Mesenchymal stem cell (in vitro differentiated cells and primary cell): ENCODE data around the gene SEMA3C.

ENCODE experiments used
- DNase-seq: peaks from one replicate; pipeline ENCODE4 v3.0.0-alpha.2; 2013
- H2AFZ ChIP-seq: one replicate; pipeline ENCODE4 v1.6.1; 2013; ENCODE audit warnings: low read depth, mild to moderate bottlenecking, control low read depth, inconsistent platforms, low read length, moderate library complexity
- H2AK5ac ChIP-seq: 2 replicates; pipeline ENCODE4 v1.6.1; 2013; ENCODE audit warnings: low read length, moderate library complexity, mild to moderate bottlenecking, inconsistent platforms; ENCODE audit not compliant: severe bottlenecking
- H2BK120ac ChIP-seq: one replicate; pipeline ENCODE4 v1.6.1; 2013; ENCODE audit warnings: low read depth, mild to moderate bottlenecking, inconsistent platforms, low read length, moderate library complexity
- H2BK12ac ChIP-seq, 2 experiments: one replicate each; pipeline ENCODE4 v1.6.1; 2013; ENCODE audit warnings: inconsistent platforms in 2 of 2, low read length in 2 of 2, mild to moderate bottlenecking in 2 of 2, moderate library complexity in 2 of 2, control low read depth in 1 of 2
- H2BK15ac ChIP-seq: one replicate; pipeline ENCODE4 v1.6.1; 2013; ENCODE audit warnings: mild to moderate bottlenecking, low read depth, inconsistent platforms; ENCODE audit not compliant: poor library complexity, severe bottlenecking
- H2BK5ac ChIP-seq: 2 replicates; pipeline ENCODE4 v1.6.1; 2013; ENCODE audit warnings: low read depth, mild to moderate bottlenecking, low read length, control low read depth, inconsistent platforms; ENCODE audit not compliant: poor library complexity, severe bottlenecking
- H3K14ac ChIP-seq, 2 experiments: one replicate each; pipeline ENCODE4 v1.6.1; 2013; ENCODE audit warnings: inconsistent platforms in 2 of 2, low read length in 2 of 2, control low read depth in 1 of 2, mild to moderate bottlenecking in 1 of 2, moderate library complexity in 1 of 2
- H3K18ac ChIP-seq, 2 experiments: one replicate each; pipeline ENCODE4 v1.6.1; 2013; ENCODE audit warnings: inconsistent platforms in 2 of 2, low read length in 2 of 2, control low read depth in 1 of 2, low read depth in 1 of 2, mild to moderate bottlenecking in 1 of 2
- H3K23ac ChIP-seq, 2 experiments: one replicate each; pipeline ENCODE4 v1.6.1; 2013; ENCODE audit warnings: inconsistent platforms in 2 of 2, low read length in 2 of 2, mild to moderate bottlenecking in 2 of 2, moderate library complexity in 2 of 2, control low read depth in 1 of 2
- H3K27ac ChIP-seq: 2 replicates; pipeline ENCODE4 v1.5.1; 2013; ENCODE audit warnings: mild to moderate bottlenecking, moderate library complexity, low read length, control low read depth, inconsistent platforms; ENCODE audit not compliant: poor library complexity, severe bottlenecking
- H3K27me3 ChIP-seq, 2 experiments: 2 replicates each; pipeline versions ENCODE4 v1.6.1 to v1.7.0; 2013; ENCODE audit warnings: low read length in 2 of 2, mild to moderate bottlenecking in 2 of 2, moderate library complexity in 2 of 2, control low read depth in 1 of 2, inconsistent platforms in 1 of 2; ENCODE audit not compliant: control insufficient read depth in 1 of 2, insufficient read depth in 1 of 2
- H3K36me3 ChIP-seq, 2 experiments: 2 replicates each; pipeline versions ENCODE4 v1.6.1 to v1.7.0; 2013; ENCODE audit warnings: low read length in 2 of 2, control low read depth in 1 of 2, inconsistent platforms in 1 of 2, low read depth in 1 of 2, mild to moderate bottlenecking in 1 of 2; ENCODE audit not compliant: insufficient read depth in 2 of 2, control insufficient read depth in 1 of 2
- H3K4ac ChIP-seq, 2 experiments: one replicate each; pipeline ENCODE4 v1.6.1; 2013; ENCODE audit warnings: inconsistent platforms in 2 of 2, low read length in 2 of 2, mild to moderate bottlenecking in 2 of 2, moderate library complexity in 2 of 2, control low read depth in 1 of 2, low read depth in 1 of 2
- H3K4me1 ChIP-seq: 2 replicates; pipeline ENCODE4 v1.6.1; 2013; ENCODE audit warnings: low read depth, low read length, control low read depth; ENCODE audit not compliant: control insufficient read depth, insufficient read depth
- H3K4me2 ChIP-seq: 2 replicates; pipeline ENCODE4 v1.6.1; 2013; ENCODE audit warnings: low read length, mild to moderate bottlenecking, inconsistent platforms; ENCODE audit not compliant: poor library complexity, severe bottlenecking
- H3K4me3 ChIP-seq, 2 experiments: 2 replicates each; pipeline versions ENCODE4 v1.5.1 to v1.7.0; 2013; ENCODE audit warnings: low read length in 2 of 2, mild to moderate bottlenecking in 2 of 2, control low read depth in 1 of 2, low read depth in 1 of 2; ENCODE audit not compliant: insufficient read depth in 1 of 2
- H3K79me1 ChIP-seq: replicated peaks from 2 replicates; pipeline ENCODE4 v1.6.1; 2013; ENCODE audit warnings: mild to moderate bottlenecking, control low read depth, low read length, inconsistent platforms; ENCODE audit not compliant: poor library complexity, severe bottlenecking
- H3K9ac ChIP-seq: 2 replicates; pipeline ENCODE4 v1.7.0; 2013; ENCODE audit warnings: mild to moderate bottlenecking, low read length, moderate library complexity
- H3K9me3 ChIP-seq: 2 replicates; pipeline ENCODE4 v1.7.0; 2013; ENCODE audit warnings: mild to moderate bottlenecking, low read length; ENCODE audit not compliant: control insufficient read depth
- H4K8ac ChIP-seq: one replicate; pipeline ENCODE4 v1.6.1; 2013; ENCODE audit warnings: inconsistent platforms, mild to moderate bottlenecking, low read length, moderate library complexity
- H4K91ac ChIP-seq: one replicate; pipeline ENCODE4 v1.6.1; 2013; ENCODE audit warnings: mild to moderate bottlenecking, low read length, inconsistent platforms
- WGBS: methylation state at CpG from one replicate; pipeline ENCODE4 v1.1.7; 2013; ENCODE audit warnings: mixed read lengths; 5-methylcytosine and 5-hydroxymethylcytosine counted together

The SEMA3C gene

DNA sequence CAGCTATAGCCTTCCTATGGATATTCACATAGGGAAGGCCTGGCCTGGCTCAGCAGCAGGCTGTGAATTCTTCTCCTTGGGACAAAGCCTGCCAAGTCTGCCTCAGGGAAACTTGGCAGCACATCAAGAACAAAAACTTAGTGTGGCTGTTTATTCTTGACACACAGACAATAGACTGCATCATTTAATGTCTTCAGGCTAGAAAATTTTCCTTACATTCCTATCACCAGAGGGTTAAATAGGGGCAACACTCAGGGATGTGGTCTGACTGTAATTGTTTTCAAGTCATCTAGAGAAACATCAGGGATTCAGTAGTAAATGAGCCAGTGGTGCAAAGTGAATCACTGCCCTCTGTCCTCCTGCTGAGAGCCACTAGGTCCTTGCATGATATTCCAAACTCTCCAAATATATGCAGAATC is 137.3 kb downstream of the SEMA3C start:
- Histone ChIP-seq H2AFZ (no peak overlapping the region), H2BK15ac (no peak overlapping the region), H3K4me1 (peaks cover 5% of the 10 kb centered on the region), H3K4me3 (no peak overlapping the region), H3K36me3 (peaks cover 11 to 79% of the 10 kb centered on the region in 2 experiments), H3K23ac (no peak overlapping the region), H3K27ac (peak overlapping the region; percentile 67), H3K27me3 (no peaks in the 10 kb centered on the region), H3K18ac (no peak overlapping the region), H3K14ac (no peak overlapping the region), H2BK12ac (no peak overlapping the region), H3K4me2 (no peak overlapping the region), H3K9me3 (no peaks in the 10 kb centered on the region), H2BK5ac (no peak overlapping the region), H2AK5ac (peak overlapping the region; percentile 24), H3K9ac (no peak overlapping the region), H4K8ac (no peak overlapping the region), H4K91ac (no peak overlapping the region), H3K79me1 (peaks cover 8% of the 10 kb centered on the region), H3K4ac (no peak overlapping the region), H2BK120ac (no peak overlapping the region)
- DNase-seq, result peak; percentile 60

DNA sequence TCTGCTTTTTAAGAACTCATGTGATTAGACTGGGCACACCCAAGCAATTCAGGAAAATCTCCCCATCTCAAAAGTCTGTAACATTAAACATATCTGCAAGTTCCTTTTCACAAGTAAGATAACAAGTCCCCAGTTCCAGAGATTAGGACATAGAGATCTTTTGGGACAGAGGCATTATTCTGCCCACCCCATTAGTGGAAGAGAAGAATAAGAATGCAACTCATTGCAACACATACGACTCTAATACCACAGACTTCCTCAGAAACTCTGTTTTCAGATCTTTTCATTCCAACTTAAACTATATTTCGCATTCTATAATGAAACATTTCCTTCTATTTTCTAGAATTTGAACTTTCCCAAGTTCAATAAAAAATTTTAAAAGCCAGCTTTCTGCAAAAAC is 137.7 kb downstream of the SEMA3C start:
- 85% methylated on average over 2 of the region's 2 CpGs for WGBS
- no peak overlapping the region for H3K14ac ChIP-seq
- no peak overlapping the region for H3K18ac ChIP-seq
- DNase-seq, result peak; percentile 8
- H3K36me3 ChIP-seq, result peaks cover 11 to 80% of the 10 kb centered on the region in 2 experiments
- no peak overlapping the region for H3K9ac ChIP-seq
- H3K27me3 ChIP-seq, result no peaks in the 10 kb centered on the region
- no peak overlapping the region for H2BK5ac ChIP-seq
- H2BK15ac ChIP-seq, result no peak overlapping the region
- H3K4ac ChIP-seq, result no peak overlapping the region
- peaks cover 8% of the 10 kb centered on the region for H3K79me1 ChIP-seq
- no peak overlapping the region for H3K4me2 ChIP-seq
- H2BK120ac ChIP-seq, result no peak overlapping the region
- no peak overlapping the region for H3K23ac ChIP-seq
- no peak overlapping the region for H2BK12ac ChIP-seq
- H3K27ac ChIP-seq, result peak overlapping the region; percentile 67
- no peak overlapping the region for H2AK5ac ChIP-seq
- no peak overlapping the region for H2AFZ ChIP-seq
- no peaks in the 10 kb centered on the region for H3K9me3 ChIP-seq
- H3K4me3 ChIP-seq, result no peak overlapping the region
- H4K8ac ChIP-seq, result no peak overlapping the region
- peaks cover 5% of the 10 kb centered on the region for H3K4me1 ChIP-seq
- H4K91ac ChIP-seq, result no peak overlapping the region

DNA sequence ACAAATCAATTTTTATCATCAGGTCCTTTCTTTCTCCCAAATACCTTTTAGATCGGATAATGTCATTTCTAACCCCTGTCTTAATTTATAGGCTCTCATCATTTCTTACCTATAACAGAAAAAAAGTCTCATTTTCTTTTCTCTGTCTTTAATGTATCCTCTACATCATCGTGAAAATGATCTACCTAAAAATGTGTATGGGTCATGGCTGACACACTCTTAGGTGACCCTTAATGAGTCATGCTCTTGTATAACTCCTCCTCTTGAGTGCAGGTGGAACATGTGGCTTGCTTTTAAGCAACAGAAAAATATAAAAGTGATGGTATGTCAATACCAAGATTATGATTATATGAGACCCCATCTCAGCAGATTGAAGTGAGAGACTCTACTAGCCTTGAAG is 139.4 kb downstream of the SEMA3C start:
- Histone ChIP-seq H3K9me3 (no peaks in the 10 kb centered on the region), H3K18ac (no peak overlapping the region), H2AK5ac (no peak overlapping the region), H2BK15ac (no peak overlapping the region), H3K4me3 (no peak overlapping the region), H3K4me1 (peaks cover 5% of the 10 kb centered on the region), H2BK5ac (no peak overlapping the region), H2BK120ac (no peak overlapping the region), H2AFZ (no peak overlapping the region), H3K14ac (no peak overlapping the region), H3K9ac (no peak overlapping the region), H4K91ac (no peak overlapping the region), H2BK12ac (no peak overlapping the region), H3K79me1 (peaks cover 8% of the 10 kb centered on the region), H3K27me3 (no peaks in the 10 kb centered on the region), H3K4ac (no peak overlapping the region), H3K36me3 (peaks cover 6 to 82% of the 10 kb centered on the region in 2 experiments), H4K8ac (no peak overlapping the region), H3K4me2 (no peak overlapping the region), H3K27ac (no peak overlapping the region), H3K23ac (no peak overlapping the region)
- DNase-seq, result no peak
- WGBS, result 100% methylated on average over 1 of the region's 2 CpGs

DNA sequence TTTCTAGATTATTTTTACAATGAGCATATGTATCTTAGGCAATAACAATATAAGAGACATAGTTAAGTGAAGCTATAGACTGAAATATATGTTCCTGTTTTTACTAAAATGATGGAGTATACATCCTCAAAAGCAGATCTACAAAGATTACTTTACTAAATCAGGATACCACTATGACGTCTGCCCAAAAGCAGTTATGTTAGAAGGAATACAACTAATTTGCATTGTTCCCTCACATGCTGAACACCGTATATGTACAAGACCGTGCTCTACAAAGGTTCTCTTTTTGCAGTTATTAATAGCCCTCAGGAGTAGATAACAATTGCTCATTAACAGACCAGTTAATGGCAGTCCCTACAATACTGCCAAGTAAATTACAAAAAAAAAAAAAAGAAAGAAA is 143.0 kb downstream of the SEMA3C start:
- Histone ChIP-seq H3K14ac (no peak overlapping the region), H4K8ac (no peak overlapping the region), H2AK5ac (no peak overlapping the region), H3K23ac (no peak overlapping the region), H2AFZ (no peak overlapping the region), H3K4me2 (no peak overlapping the region), H3K18ac (no peak overlapping the region), H3K27me3 (no peaks in the 10 kb centered on the region), H3K4me1 (peaks cover 5% of the 10 kb centered on the region), H2BK15ac (no peak overlapping the region), H4K91ac (no peak overlapping the region), H3K4ac (no peak overlapping the region), H3K9ac (no peak overlapping the region), H2BK12ac (no peak overlapping the region), H2BK5ac (no peak overlapping the region), H3K36me3 (peaks cover 6 to 95% of the 10 kb centered on the region in 2 experiments), H3K4me3 (no peak overlapping the region), H2BK120ac (no peak overlapping the region), H3K27ac (no peak overlapping the region), H3K9me3 (no peaks in the 10 kb centered on the region), H3K79me1 (peaks cover 16% of the 10 kb centered on the region)
- DNase-seq, result no peak
- 98% methylated on average over 3 of the region's 3 CpGs for WGBS
